Astrocyte (in vitro differentiated cells and primary cell): Measurements from ENCODE around the gene CLEC2B.

Experiments
- CTCF ChIP-seq: IDR thresholded peaks from 2 replicates; pipeline ENCODE4 v1.5.1; 2011; ENCODE audit warnings: low read depth, mild to moderate bottlenecking, inconsistent platforms, low read length, moderate library complexity; ENCODE audit not compliant: insufficient read depth
- EZH2 ChIP-seq: IDR thresholded peaks from 2 replicates; pipeline ENCODE4 v1.6.1; 2012; ENCODE audit warnings: mild to moderate bottlenecking, low read length, inconsistent platforms; ENCODE audit not compliant: insufficient read depth

GRCh38 chr12:9888665-9889273 is 19.6 kb upstream of the CLEC2B start:
- TF ChIP-seq EZH2 (no peak), CTCF (no peak)
